WI38 (cell line): ENCODE measurements around the gene BCL11B.

Source experiments
- H3K4me3 ChIP-seq: 2 replicates; pipeline ENCODE4 v1.5.1; 2011; ENCODE audit warnings: low read depth, mild to moderate bottlenecking, control low read depth, low read length
- CTCF ChIP-seq: IDR thresholded peaks from 2 replicates; pipeline ENCODE4 v1.5.1; 2012; ENCODE audit warnings: low read depth, mild to moderate bottlenecking, control low read depth, low read length

The BCL11B gene

GRCh38 chr14:99286761-99287160 lies 14.8 kb upstream of the BCL11B start:
- TF ChIP-seq CTCF = no peak
- H3K4me3 ChIP-seq = no peak overlapping the region

- no peak for TF ChIP-seq CTCF
- no peak overlapping the region for H3K4me3 ChIP-seq
These were observed 12.4 kb upstream of the BCL11B start for GRCh38 chr14:99284254-99285004.

- TF ChIP-seq CTCF = no peak
- no peak overlapping the region for H3K4me3 ChIP-seq
These were observed 10.5 kb upstream of the BCL11B start for GRCh38 chr14:99282261-99283050.

DNA sequence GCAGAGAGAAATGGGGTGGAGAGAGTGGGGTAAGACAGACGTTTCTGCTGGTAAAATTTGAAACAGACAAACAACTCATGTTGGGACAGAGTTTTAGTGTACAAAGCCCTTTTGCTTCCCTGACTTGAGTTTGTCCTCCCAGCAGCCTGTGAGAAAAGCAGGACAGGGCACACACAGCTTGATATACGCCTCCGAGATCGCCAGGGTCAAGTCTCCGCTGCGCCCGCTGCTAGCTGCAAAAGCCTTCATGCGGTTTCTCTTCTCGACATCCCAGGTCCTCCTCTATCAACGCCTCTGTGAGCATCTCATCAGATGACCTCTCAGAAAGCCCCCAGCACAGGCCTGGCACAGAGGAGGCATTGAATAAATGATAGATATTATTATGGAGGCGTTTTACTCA lies 9.4 kb upstream of the BCL11B start:
- no peak for TF ChIP-seq CTCF
- no peak overlapping the region for H3K4me3 ChIP-seq

- no peak for TF ChIP-seq CTCF
- no peak overlapping the region for H3K4me3 ChIP-seq
These were observed 8.9 kb upstream of the BCL11B start for GRCh38 chr14:99280852-99281251.

DNA sequence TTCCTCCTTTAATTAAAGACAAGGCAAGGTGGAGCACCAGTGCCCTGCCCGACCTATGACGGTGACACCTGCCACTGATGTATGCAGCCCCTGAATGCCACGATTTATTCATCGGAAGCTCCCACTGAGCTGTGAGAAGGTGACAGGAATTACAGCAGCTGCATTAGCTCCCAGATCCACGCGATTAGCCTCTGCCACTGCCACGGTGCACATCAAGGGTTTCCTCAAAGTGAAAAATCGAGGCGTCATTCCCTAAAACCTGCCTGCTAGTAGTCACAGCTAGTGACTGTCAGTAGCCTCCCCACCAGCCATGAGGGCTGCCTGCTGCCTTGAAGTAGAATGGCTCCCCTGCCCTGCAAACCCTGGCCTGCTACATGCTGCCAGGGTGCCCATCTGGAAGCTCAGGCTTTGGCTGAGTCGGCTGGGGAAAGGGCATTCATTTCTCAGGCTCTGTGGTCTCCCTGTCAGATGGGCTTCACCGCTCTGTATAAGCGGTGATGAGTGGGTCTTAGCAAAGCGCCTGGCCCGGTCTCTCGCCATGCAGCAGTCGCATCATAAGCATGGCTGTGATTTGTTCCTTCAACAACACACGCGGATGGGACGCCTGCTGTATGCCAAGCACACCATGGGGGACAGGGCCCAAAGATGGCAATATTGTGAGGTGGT lies 8.2 kb upstream of the BCL11B start:
- no peak overlapping the region for H3K4me3 ChIP-seq
- TF ChIP-seq CTCF = no peak

- no peak overlapping the region for H3K4me3 ChIP-seq
- TF ChIP-seq CTCF = no peak
These were observed 6.8 kb upstream of the BCL11B start for GRCh38 chr14:99278836-99279235.
